ENCODE data around the gene SERPINA1.

Gene SERPINA1

GRCh38 chr14:94343238-94344005 is 45.0 kb downstream of the SERPINA1 start:
- TF ChIP-seq CTCF (IDR thresholded peaks at IDR 0.05; ENCODE audit: borderline replicate concordance, insufficient read depth, low read depth, low read length): no peak
- no peak overlapping the region for H3K4me3 ChIP-seq (ENCODE audit: low read depth, low read length)

GRCh38 chr14:94342334-94342934 is 46.0 kb downstream of the SERPINA1 start:
- TF ChIP-seq CTCF (IDR thresholded peaks at IDR 0.05; ENCODE audit: borderline replicate concordance, insufficient read depth, low read depth, low read length): no peak
- no peak overlapping the region for H3K4me3 ChIP-seq (ENCODE audit: low read depth, low read length)

- H3K4me3 ChIP-seq (ENCODE audit: low read depth, low read length): no peak overlapping the region
- no peak for TF ChIP-seq CTCF (IDR thresholded peaks at IDR 0.05; ENCODE audit: borderline replicate concordance, insufficient read depth, low read depth, low read length)
Measured at GRCh38 chr14:94341656-94342333, 46.6 kb downstream of the SERPINA1 start.

- no peak overlapping the region for H3K4me3 ChIP-seq (ENCODE audit: low read depth, low read length)
- no peak for TF ChIP-seq CTCF (IDR thresholded peaks at IDR 0.05; ENCODE audit: borderline replicate concordance, insufficient read depth, low read depth, low read length)
Measured at GRCh38 chr14:94340533-94340932, 47.9 kb downstream of the SERPINA1 start.

GRCh38 chr14:94338023-94338422 is 50.4 kb downstream of the SERPINA1 start:
- no peak for TF ChIP-seq CTCF (IDR thresholded peaks at IDR 0.05; ENCODE audit: borderline replicate concordance, insufficient read depth, low read depth, low read length)
- no peak overlapping the region for H3K4me3 ChIP-seq (ENCODE audit: low read depth, low read length)

GRCh38 chr14:94337274-94337673 is 51.1 kb downstream of the SERPINA1 start:
- H3K4me3 ChIP-seq (ENCODE audit: low read depth, low read length): no peak overlapping the region
- TF ChIP-seq CTCF (IDR thresholded peaks at IDR 0.05; ENCODE audit: borderline replicate concordance, insufficient read depth, low read depth, low read length): no peak

All from GM12875 (cell line).